Esophagus squamous epithelium (tissue), 4 donors: ENCODE measurements around the gene CSMD2.

Experiments
- POLR2A ChIP-seq, 4 donors: fragments of 450-650 bp; IDR thresholded peaks; one replicate each; pipeline ENCODE4 v1.6.1; 2017; ENCODE audit warnings: antibody characterized with exemption in 4 of 4, mild to moderate bottlenecking in 4 of 4, moderate library complexity in 3 of 4
- TF ChIP-seq, protein P1 (sequence below), 6 experiments: fragments of 450-650 bp in 4 of 6; fragments of 200-600 bp in 2 of 6; sonication (generic) in 2 of 6; IDR thresholded peaks; one replicate each; pipeline ENCODE4 v1.5.1; 2016 to 2019; ENCODE audit warnings: antibody characterized with exemption in 6 of 6, mild to moderate bottlenecking in 4 of 6, moderate library complexity in 4 of 6

DNA sequence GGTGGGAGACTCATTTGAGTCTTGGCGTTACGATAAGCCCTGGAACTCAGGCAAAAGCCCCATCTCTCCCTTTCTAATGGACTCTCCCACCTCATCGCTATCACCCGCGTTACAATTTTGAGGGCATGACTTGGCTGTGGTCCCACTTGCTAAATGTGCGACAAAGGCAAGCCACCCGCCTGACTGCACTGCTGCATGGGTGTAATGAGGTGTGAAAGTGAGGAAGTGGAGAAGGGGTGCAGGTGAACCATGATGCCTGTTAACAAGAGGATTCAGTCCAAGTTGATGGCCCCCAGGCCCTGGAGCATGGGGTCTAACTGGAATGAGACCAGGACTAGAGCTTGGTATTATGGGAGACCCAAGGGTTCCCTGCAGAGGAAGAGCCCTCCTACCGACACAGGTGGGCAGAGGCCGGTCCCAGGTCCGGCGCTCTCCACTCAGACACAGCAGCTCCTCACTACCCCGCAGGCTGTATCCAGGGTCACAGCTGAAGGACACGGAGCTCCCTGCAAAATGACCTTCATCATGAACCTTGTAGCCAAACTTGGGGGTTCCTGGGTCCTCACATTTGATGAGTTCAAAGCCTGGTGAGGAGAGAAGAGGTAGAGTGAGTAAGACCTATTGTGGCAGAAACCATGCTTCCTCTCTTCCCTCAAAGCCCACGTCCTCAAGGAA is 466.5 kb downstream of the CSMD2 start:
- TF ChIP-seq, protein P1, sequence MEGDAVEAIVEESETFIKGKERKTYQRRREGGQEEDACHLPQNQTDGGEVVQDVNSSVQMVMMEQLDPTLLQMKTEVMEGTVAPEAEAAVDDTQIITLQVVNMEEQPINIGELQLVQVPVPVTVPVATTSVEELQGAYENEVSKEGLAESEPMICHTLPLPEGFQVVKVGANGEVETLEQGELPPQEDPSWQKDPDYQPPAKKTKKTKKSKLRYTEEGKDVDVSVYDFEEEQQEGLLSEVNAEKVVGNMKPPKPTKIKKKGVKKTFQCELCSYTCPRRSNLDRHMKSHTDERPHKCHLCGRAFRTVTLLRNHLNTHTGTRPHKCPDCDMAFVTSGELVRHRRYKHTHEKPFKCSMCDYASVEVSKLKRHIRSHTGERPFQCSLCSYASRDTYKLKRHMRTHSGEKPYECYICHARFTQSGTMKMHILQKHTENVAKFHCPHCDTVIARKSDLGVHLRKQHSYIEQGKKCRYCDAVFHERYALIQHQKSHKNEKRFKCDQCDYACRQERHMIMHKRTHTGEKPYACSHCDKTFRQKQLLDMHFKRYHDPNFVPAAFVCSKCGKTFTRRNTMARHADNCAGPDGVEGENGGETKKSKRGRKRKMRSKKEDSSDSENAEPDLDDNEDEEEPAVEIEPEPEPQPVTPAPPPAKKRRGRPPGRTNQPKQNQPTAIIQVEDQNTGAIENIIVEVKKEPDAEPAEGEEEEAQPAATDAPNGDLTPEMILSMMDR (IDR thresholded peaks at IDR 0.05), result no peak
- TF ChIP-seq POLR2A (IDR thresholded peaks at IDR 0.05), result no peak
